ENCODE measurements around the gene KDELR1.
A peak's percentile ranks its signal among the peaks of the same experiment; 100 is the strongest.

The KDELR1 gene

DNA sequence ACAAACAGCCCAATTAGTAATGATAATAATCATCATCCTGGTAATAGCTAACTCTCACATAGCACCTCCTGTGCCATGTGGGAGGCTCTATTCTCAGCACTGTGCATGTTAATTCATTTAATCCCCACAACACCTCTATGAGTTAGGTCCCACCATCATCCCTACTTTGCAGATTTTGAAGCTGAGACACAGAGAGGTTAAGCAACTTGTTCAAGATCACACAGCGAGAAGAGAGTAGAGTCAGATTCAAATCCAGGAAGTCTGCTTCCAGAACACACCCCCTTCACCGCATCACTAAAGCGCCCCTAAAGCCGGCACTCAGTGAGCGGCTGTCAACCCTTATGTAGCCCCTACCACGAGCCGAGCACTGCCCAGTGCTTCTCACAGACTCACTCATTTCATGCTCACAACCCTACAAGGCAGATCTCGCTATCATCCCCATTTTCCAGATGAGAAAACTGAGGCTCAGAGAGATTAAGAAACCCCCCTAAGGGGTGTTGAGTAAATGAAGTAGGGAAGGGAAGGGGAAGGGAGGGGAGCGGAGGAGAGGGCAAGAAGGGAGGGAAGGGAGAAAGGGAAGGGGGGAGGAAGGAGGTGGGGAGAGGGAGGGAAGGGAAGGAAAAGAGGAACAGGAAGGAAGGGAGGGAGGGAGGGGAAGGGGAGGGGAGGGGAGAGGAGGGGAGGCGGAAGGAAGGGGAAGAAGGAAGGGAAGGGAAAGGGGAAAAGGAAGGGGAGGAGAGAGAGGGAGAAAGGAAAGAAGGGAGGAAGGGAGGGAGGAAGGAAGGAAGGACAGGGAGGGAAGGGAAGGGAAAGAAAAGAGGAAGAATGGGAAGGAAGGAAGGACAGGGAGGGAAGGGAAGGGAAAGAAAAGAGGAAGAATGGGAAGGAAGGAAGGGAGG lies 49.6 kb downstream of the KDELR1 start:
- Histone ChIP-seq H3K27me3 (ENCODE audit: insufficient read depth, insufficient read length) (no peaks in the 10 kb centered on the region), H3K9ac (ENCODE audit: insufficient read length, low read depth) (no peak overlapping the region), H3K36me3 (ENCODE audit: insufficient read depth, insufficient read length, low read length) (no peaks in the 10 kb centered on the region), H3K4me1 (ENCODE audit: insufficient read depth, insufficient read length) (peaks cover 13% of the 10 kb centered on the region), H3K4me3 (ENCODE audit: insufficient read length, low read depth) (no peak overlapping the region), H3K9me3 (ENCODE audit: insufficient read depth, low read length) (no peaks in the 10 kb centered on the region)
- no peak for TF ChIP-seq YY1 (IDR thresholded peaks at IDR 0.05; ENCODE audit: insufficient read depth, insufficient read length)
- no peak for TF ChIP-seq ZNF274 (IDR thresholded peaks at IDR 0.05; ENCODE audit: low read depth, low read length)
- TF ChIP-seq SUZ12 (IDR thresholded peaks at IDR 0.05; ENCODE audit: extremely low read depth, insufficient read depth, insufficient read length), result no peak
- no peak for DNase-seq (ENCODE audit: low read depth, low spot score)

DNA sequence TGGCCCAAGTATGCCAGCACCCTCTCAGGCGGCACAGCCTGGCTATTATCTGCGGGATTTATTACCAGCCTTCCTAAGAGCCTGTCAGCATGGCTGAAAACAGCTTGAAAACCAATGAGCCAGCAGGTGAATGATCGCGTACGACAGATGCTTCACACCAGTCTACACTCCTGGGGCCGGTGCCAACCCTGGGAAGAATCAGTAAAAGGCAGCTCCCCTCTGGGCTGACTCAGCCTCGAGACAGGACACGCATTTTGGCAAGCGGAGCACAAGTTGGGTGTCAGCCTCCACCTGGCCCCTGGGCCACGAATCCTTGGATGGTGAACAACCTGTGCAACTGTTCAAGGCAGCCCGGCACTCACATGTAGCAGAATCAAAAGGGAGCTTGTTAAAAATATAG lies 50.4 kb downstream of the KDELR1 start:
- Histone ChIP-seq H3K4me1 (ENCODE audit: insufficient read depth, insufficient read length) (peaks cover 13% of the 10 kb centered on the region), H3K9ac (ENCODE audit: insufficient read length, low read depth) (no peak overlapping the region), H3K4me3 (ENCODE audit: insufficient read length, low read depth) (no peak overlapping the region), H3K36me3 (ENCODE audit: insufficient read depth, insufficient read length, low read length) (no peaks in the 10 kb centered on the region), H3K9me3 (ENCODE audit: insufficient read depth, low read length) (no peaks in the 10 kb centered on the region), H3K27me3 (ENCODE audit: insufficient read depth, insufficient read length) (no peaks in the 10 kb centered on the region)
- TF ChIP-seq ZNF274 (IDR thresholded peaks at IDR 0.05; ENCODE audit: low read depth, low read length) (no peak), SUZ12 (IDR thresholded peaks at IDR 0.05; ENCODE audit: extremely low read depth, insufficient read depth, insufficient read length) (no peak), YY1 (IDR thresholded peaks at IDR 0.05; ENCODE audit: insufficient read depth, insufficient read length) (no peak)
- DNase-seq (ENCODE audit: low read depth, low spot score), result no peak

DNA sequence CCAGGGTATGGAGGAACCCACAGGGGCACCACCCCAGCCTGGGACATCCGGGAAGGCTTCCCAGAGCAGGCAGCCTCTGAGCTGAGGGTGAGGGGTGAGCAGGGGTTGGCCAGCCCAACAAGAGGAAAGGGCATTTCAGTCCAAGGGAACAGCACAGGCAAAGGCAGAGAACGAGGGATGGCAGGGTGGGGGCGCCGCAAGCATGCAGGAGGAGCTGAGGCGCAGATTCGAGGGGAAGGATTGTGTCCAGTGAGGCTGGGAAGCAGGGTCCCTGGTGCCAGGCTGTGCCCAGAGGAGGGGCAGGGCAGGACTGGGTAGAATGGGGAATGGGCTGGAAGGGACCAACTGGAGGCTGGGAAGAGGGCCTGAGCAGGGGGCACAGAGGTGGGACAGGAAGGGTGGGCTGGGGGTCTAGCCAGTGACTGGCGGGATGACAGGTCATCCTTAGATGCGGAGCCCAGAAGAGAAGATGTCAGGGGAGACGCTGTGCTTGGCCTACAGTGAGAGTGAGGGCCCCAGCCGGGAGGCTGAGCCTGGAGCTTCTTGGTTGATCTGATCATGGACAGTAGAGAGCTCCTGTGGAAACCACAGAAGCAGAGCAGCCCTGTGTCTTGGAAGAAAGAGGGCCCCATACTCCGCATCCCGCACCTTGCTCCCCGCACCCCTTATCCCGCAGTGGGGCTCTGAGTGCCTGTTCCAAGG lies 52.4 kb downstream of the KDELR1 start:
- Histone ChIP-seq H3K27me3 (ENCODE audit: insufficient read depth, insufficient read length) (no peaks in the 10 kb centered on the region), H3K4me1 (ENCODE audit: insufficient read depth, insufficient read length) (peaks cover 13% of the 10 kb centered on the region), H3K36me3 (ENCODE audit: insufficient read depth, insufficient read length, low read length) (no peaks in the 10 kb centered on the region), H3K4me3 (ENCODE audit: insufficient read length, low read depth) (no peak overlapping the region), H3K9ac (ENCODE audit: insufficient read length, low read depth) (peak overlapping the region; percentile 42), H3K9me3 (ENCODE audit: insufficient read depth, low read length) (no peaks in the 10 kb centered on the region)
- no peak for DNase-seq (ENCODE audit: low read depth, low spot score)
- no peak for TF ChIP-seq SUZ12 (IDR thresholded peaks at IDR 0.05; ENCODE audit: extremely low read depth, insufficient read depth, insufficient read length)
- no peak for TF ChIP-seq ZNF274 (IDR thresholded peaks at IDR 0.05; ENCODE audit: low read depth, low read length)
- TF ChIP-seq YY1 (IDR thresholded peaks at IDR 0.05; ENCODE audit: insufficient read depth, insufficient read length), result no peak

- DNase-seq (ENCODE audit: low read depth, low spot score), result no peak
- no peaks in the 10 kb centered on the region for H3K36me3 ChIP-seq (ENCODE audit: insufficient read depth, insufficient read length, low read length)
- H3K9ac ChIP-seq (ENCODE audit: insufficient read length, low read depth), result no peak overlapping the region
- no peak for TF ChIP-seq ZNF274 (IDR thresholded peaks at IDR 0.05; ENCODE audit: low read depth, low read length)
- TF ChIP-seq YY1 (IDR thresholded peaks at IDR 0.05; ENCODE audit: insufficient read depth, insufficient read length), result no peak
- no peak for TF ChIP-seq SUZ12 (IDR thresholded peaks at IDR 0.05; ENCODE audit: extremely low read depth, insufficient read depth, insufficient read length)
- peaks cover 13% of the 10 kb centered on the region for H3K4me1 ChIP-seq (ENCODE audit: insufficient read depth, insufficient read length)
- H3K27me3 ChIP-seq (ENCODE audit: insufficient read depth, insufficient read length), result no peaks in the 10 kb centered on the region
- no peak overlapping the region for H3K4me3 ChIP-seq (ENCODE audit: insufficient read length, low read depth)
- no peaks in the 10 kb centered on the region for H3K9me3 ChIP-seq (ENCODE audit: insufficient read depth, low read length)
These were observed 53.0 kb downstream of the KDELR1 start for GRCh38 chr19:48338253-48338755.

GRCh38 chr19:48333467-48334384 lies 57.6 kb downstream of the KDELR1 start:
- H3K27me3 ChIP-seq (ENCODE audit: insufficient read depth, insufficient read length), result no peaks in the 10 kb centered on the region
- H3K36me3 ChIP-seq (ENCODE audit: insufficient read depth, insufficient read length, low read length), result peaks cover 22% of the 10 kb centered on the region
- peak; percentile 68 for DNase-seq (ENCODE audit: low read depth, low spot score)
- H3K4me1 ChIP-seq (ENCODE audit: insufficient read depth, insufficient read length), result peaks cover 8% of the 10 kb centered on the region
- no peaks in the 10 kb centered on the region for H3K9me3 ChIP-seq (ENCODE audit: insufficient read depth, low read length)
- no peak overlapping the region for H3K4me3 ChIP-seq (ENCODE audit: insufficient read length, low read depth)
- no peak for TF ChIP-seq SUZ12 (IDR thresholded peaks at IDR 0.05; ENCODE audit: extremely low read depth, insufficient read depth, insufficient read length)
- no peak for TF ChIP-seq ZNF274 (IDR thresholded peaks at IDR 0.05; ENCODE audit: low read depth, low read length)
- no peak for TF ChIP-seq YY1 (IDR thresholded peaks at IDR 0.05; ENCODE audit: insufficient read depth, insufficient read length)
- H3K9ac ChIP-seq (ENCODE audit: insufficient read length, low read depth), result peak overlapping the region; percentile 42

DNA sequence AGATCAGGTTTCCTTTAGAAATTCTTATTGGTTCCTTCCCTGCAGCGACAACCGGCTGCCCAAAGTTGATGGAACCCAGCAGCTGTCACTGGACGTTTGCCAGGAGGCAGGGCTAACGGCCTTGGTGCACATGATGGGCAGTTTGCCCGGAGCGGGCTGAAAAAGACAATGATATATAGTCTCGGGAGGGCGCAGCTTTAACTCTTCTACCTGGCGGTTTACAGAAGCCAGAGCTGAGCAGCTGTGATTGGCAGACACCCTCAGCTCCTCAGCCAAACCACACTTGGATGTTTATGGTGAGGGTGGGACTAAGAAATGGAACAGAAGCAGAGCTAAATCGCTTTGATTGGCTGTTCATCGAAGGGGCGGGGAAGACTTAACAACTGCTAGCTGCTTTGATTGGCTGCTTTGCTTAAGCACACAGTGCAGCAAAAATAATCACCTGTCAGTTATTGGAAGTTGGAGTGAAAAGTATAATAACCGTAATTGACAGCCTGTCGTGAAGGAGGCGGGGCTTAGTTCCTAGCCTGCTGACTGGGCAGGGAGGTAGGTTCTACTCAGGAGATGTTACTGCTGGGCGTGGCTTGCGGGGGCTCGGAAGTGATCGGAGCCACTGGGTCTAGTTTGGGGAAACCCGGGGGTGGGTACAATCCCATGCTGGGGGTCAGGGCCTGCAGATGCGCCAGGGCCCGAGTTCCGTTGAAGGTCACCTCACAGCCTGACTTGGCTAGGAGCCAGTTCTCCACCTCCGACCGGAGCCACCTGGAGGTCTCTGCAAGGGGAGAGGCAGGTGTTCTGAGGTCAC lies 58.5 kb downstream of the KDELR1 start:
- H3K4me1 ChIP-seq (ENCODE audit: insufficient read depth, insufficient read length), result peaks cover 2% of the 10 kb centered on the region
- H3K4me3 ChIP-seq (ENCODE audit: insufficient read length, low read depth), result no peak overlapping the region
- H3K9ac ChIP-seq (ENCODE audit: insufficient read length, low read depth), result no peak overlapping the region
- H3K27me3 ChIP-seq (ENCODE audit: insufficient read depth, insufficient read length), result no peaks in the 10 kb centered on the region
- no peaks in the 10 kb centered on the region; the same call in 1 of the 2 replicates for H3K9me3 ChIP-seq (ENCODE audit: insufficient read depth, low read length)
- H3K36me3 ChIP-seq (ENCODE audit: insufficient read depth, insufficient read length, low read length), result peaks cover 22% of the 10 kb centered on the region
- no peak for TF ChIP-seq ZNF274 (IDR thresholded peaks at IDR 0.05; ENCODE audit: low read depth, low read length)
- TF ChIP-seq YY1 (IDR thresholded peaks at IDR 0.05; ENCODE audit: insufficient read depth, insufficient read length), result no peak
- no peak for TF ChIP-seq SUZ12 (IDR thresholded peaks at IDR 0.05; ENCODE audit: extremely low read depth, insufficient read depth, insufficient read length)
- DNase-seq (ENCODE audit: low read depth, low spot score), result no peak
